IMR-90 (cell line): ENCODE data around the gene KNG1. TPM values are rescaled to one million over a fixed set of nuclear protein-coding genes. Genes with fewer than 3 reads are reported as not detected.
"Not testable (repeated sequence)": the region's sequence is repeated elsewhere in the genome, so short reads cannot be mapped to it uniquely, and the experiment has no call there.

ENCODE experiments used
- ATAC-seq: fragments of 200-7000 bp; cut with Tn5 transposase; 2 replicates; pipeline ENCODE4 v1.9.1; 2020; ENCODE audit warnings: low read depth, mild to moderate bottlenecking, moderate library complexity
- BruUV-seq: library from RNA; stranded (reverse); fragments of 400-500 nt; replicated peaks from 2 replicates; lab custom pipeline; 2021; lab: Mats Ljungman, UMichigan
- CTCF ChIA-PET: fragments of 300-600 bp; formaldehyde crosslinking; extraction: SDS; loops from one replicate; lab custom pipeline; 2021; ENCODE audit warnings: antibody characterized with exemption; lab: Yijun Ruan, JAX
- POLR2A ChIA-PET: fragments of 300-600 bp; sonication (Branson Sonifier 250); formaldehyde crosslinking; loops from one replicate; lab custom pipeline; 2022; ENCODE audit warnings: antibody characterized with exemption; ENCODE audit not compliant: unreplicated experiment; lab: Charles Lee
- DNase-seq: peaks from one replicate; pipeline ENCODE4 v3.0.0; 2013
- H2AFZ ChIP-seq: replicated peaks from 2 replicates; pipeline ENCODE3; 2013; ENCODE audit warnings: low read length, mild to moderate bottlenecking; ENCODE audit not compliant: poor library complexity
- H2AK5ac ChIP-seq: 2 replicates; pipeline ENCODE4 v1.6.1; 2013; ENCODE audit warnings: low read depth, low read length, inconsistent platforms
- H2AK9ac ChIP-seq: replicated peaks from 2 replicates; pipeline ENCODE3; 2013; ENCODE audit warnings: mild to moderate bottlenecking, low read depth, low read length, moderate library complexity; ENCODE audit not compliant: poor library complexity
- H2BK120ac ChIP-seq: 2 replicates; pipeline ENCODE4 v1.6.1; 2013; ENCODE audit warnings: low read depth, low read length, inconsistent platforms
- H2BK15ac ChIP-seq: 3 replicates; pipeline ENCODE4 v1.6.1; 2013; ENCODE audit warnings: low read depth, low read length, inconsistent platforms
- H2BK20ac ChIP-seq: 2 replicates; pipeline ENCODE4 v1.6.1; 2013; ENCODE audit warnings: low read depth, mild to moderate bottlenecking, inconsistent platforms, low read length, moderate library complexity
- H2BK5ac ChIP-seq: 2 replicates; pipeline ENCODE4 v1.6.1; 2013; ENCODE audit warnings: mild to moderate bottlenecking, low read depth, low read length, inconsistent platforms; ENCODE audit not compliant: poor library complexity, severe bottlenecking
- H3K14ac ChIP-seq: replicated peaks from 2 replicates; pipeline ENCODE4 v1.6.1; 2013; ENCODE audit warnings: low read depth, low read length, inconsistent platforms
- H3K18ac ChIP-seq: 2 replicates; pipeline ENCODE4 v1.6.1; 2013; ENCODE audit warnings: low read depth, low read length, control low read depth
- H3K23ac ChIP-seq: 2 replicates; pipeline ENCODE4 v1.6.1; 2013; ENCODE audit warnings: low read depth, low read length, inconsistent platforms
- H3K27ac ChIP-seq: 2 replicates; pipeline ENCODE4 v1.5.1; 2013; ENCODE audit warnings: mild to moderate bottlenecking, control low read depth, low read length; ENCODE audit not compliant: insufficient read depth
- H3K27me3 ChIP-seq: 2 replicates; pipeline ENCODE4 v1.6.1; 2013; ENCODE audit warnings: low read length; ENCODE audit not compliant: control insufficient read depth, insufficient read depth
- H3K36me3 ChIP-seq: 2 replicates; pipeline ENCODE4 v1.6.1; 2013; ENCODE audit warnings: low read length, mixed read lengths; ENCODE audit not compliant: control insufficient read depth, insufficient read depth
- H3K4ac ChIP-seq: 2 replicates; pipeline ENCODE4 v1.6.1; 2013; ENCODE audit warnings: low read depth, low read length, inconsistent platforms
- H3K4me1 ChIP-seq: 2 replicates; pipeline ENCODE4 v1.6.1; 2013; ENCODE audit warnings: low read length, mixed read lengths; ENCODE audit not compliant: control insufficient read depth, insufficient read depth
- H3K4me2 ChIP-seq: 2 replicates; pipeline ENCODE4 v1.6.1; 2013; ENCODE audit warnings: low read depth, mild to moderate bottlenecking, control low read depth, low read length, moderate library complexity
- H3K4me3 ChIP-seq: 2 replicates; pipeline ENCODE4 v1.5.1; 2013; ENCODE audit warnings: low read depth, mild to moderate bottlenecking, control low read depth, low read length, moderate library complexity; ENCODE audit not compliant: insufficient read depth
- H3K56ac ChIP-seq: 2 replicates; pipeline ENCODE4 v1.6.1; 2013; ENCODE audit warnings: low read length, inconsistent platforms; ENCODE audit not compliant: insufficient read depth; ENCODE audit errors: extremely low read depth
- H3K79me1 ChIP-seq, 2 experiments: 2 replicates each; pipeline ENCODE4 v1.6.1; 2013; ENCODE audit warnings: low read length in 2 of 2, inconsistent platforms in 1 of 2, low read depth in 1 of 2
- H3K9ac ChIP-seq: 2 replicates; pipeline ENCODE4 v1.6.1; 2013; ENCODE audit warnings: low read depth, low read length, control low read depth
- H3K9me1 ChIP-seq: 2 replicates; pipeline ENCODE4 v1.6.1; 2013; ENCODE audit warnings: low read length, inconsistent platforms; ENCODE audit not compliant: insufficient read depth
- H3K9me3 ChIP-seq: 2 replicates; pipeline ENCODE4 v1.6.1; 2013; ENCODE audit warnings: low read length; ENCODE audit not compliant: control insufficient read depth, insufficient read depth
- H4K20me1 ChIP-seq: 2 replicates; pipeline ENCODE4 v1.6.1; 2013; ENCODE audit warnings: low read length, inconsistent platforms; ENCODE audit not compliant: insufficient read depth
- H4K5ac ChIP-seq: 2 replicates; pipeline ENCODE4 v1.6.1; 2013; ENCODE audit warnings: mild to moderate bottlenecking, low read depth, low read length, control low read depth
- H4K8ac ChIP-seq, 2 experiments: 2 replicates each; pipeline ENCODE4 v1.6.1; 2013; ENCODE audit warnings: low read depth in 2 of 2, low read length in 2 of 2, control low read depth in 1 of 2, inconsistent platforms in 1 of 2
- H4K91ac ChIP-seq: 2 replicates; pipeline ENCODE4 v1.6.1; 2013; ENCODE audit warnings: low read depth, low read length, inconsistent platforms; ENCODE audit not compliant: insufficient read depth
- CEBPB ChIP-seq: IDR thresholded peaks from 2 replicates; pipeline ENCODE4 v1.6.1; 2012; ENCODE audit warnings: low read depth, low read length, improper control_type of control experiment
- FOS ChIP-seq: fragments of 150-350 bp; IDR thresholded peaks from 2 replicates; pipeline ENCODE4 v1.6.1; 2016; ENCODE audit warnings: low read depth, low read length
- MXI1 ChIP-seq: IDR thresholded peaks from 2 replicates; pipeline ENCODE4 v1.6.1; 2012; ENCODE audit warnings: low read depth, mild to moderate bottlenecking, low read length, moderate library complexity, borderline replicate concordance
- RCOR1 ChIP-seq: IDR thresholded peaks from 2 replicates; pipeline ENCODE4 v1.6.1; 2012; ENCODE audit warnings: mild to moderate bottlenecking, low read length, improper control_type of control experiment; ENCODE audit not compliant: insufficient replicate concordance
- WGBS, 2 experiments: methylation state at CpG; one replicate each; pipeline versions ENCODE4 v1.1.5 to v1.1.7; 2013; ENCODE audit warnings: missing lambda C conversion rate in 2 of 2; ENCODE audit not compliant: insufficient read length in 1 of 2; ENCODE audit errors: extremely low coverage in 2 of 2; 5-methylcytosine and 5-hydroxymethylcytosine counted together
- dilution Hi-C: fragments of 300-500 bp; cut with HindIII; formaldehyde crosslinking; loops from one replicate; pipeline ENCODE4 v1.14.3; 2018; ENCODE audit warnings: low sequenced_read_pairs; ENCODE audit not compliant: unreplicated experiment
- in situ Hi-C: fragments of 300-500 bp; cut with MboI; formaldehyde crosslinking; loops from 3 replicates; pipeline ENCODE4 v1.14.3; 2019; ENCODE audit warnings: low sequenced_read_pairs, inconsistent platforms, mixed read lengths
- intact Hi-C: fragments of 100-400 bp; cut with micrococcal nuclease; formaldehyde crosslinking; loops from 2 replicates; pipeline ENCODE4 v1.10.0; 2022
- polyA plus RNA-seq, 3 experiments: library from polyadenylated mRNA; depleted of rRNA; stranded (reverse); fragments of >200 nt; gene quantifications; 2 replicates each; pipeline ENCODE4 v1.2.3, GENCODE V29; 2012; ENCODE audit warnings: low replicate concordance in 1 of 3
- total RNA-seq: library from RNA; depleted of rRNA; stranded (reverse); fragments of >200 nt; gene quantifications from 2 replicates; pipeline ENCODE4 v1.2.3, GENCODE V29; 2012

Gene KNG1
- total and polyA plus RNA-seq, 2 of the 4 experiments (the other 2 are of a cell fraction) = not detected

GRCh38 chr3:186687120-186687651 is 30.0 kb upstream of the KNG1 start:
- H2BK15ac ChIP-seq = no peak overlapping the region
- H2BK20ac ChIP-seq = no peak overlapping the region
- no peak overlapping the region for H3K4me3 ChIP-seq
- dilution Hi-C loops = no loop called here
- no peak overlapping the region for H3K27ac ChIP-seq
- no peak overlapping the region for H4K8ac ChIP-seq
- no peaks in the 10 kb centered on the region for H3K79me1 ChIP-seq
- ATAC-seq (no peak), DNase-seq (no peak)
- H2AK9ac ChIP-seq = no peak overlapping the region
- no peak overlapping the region for H2BK5ac ChIP-seq
- no peak overlapping the region for H3K23ac ChIP-seq
- TF ChIP-seq CEBPB = no peak
- no peak for TF ChIP-seq FOS
- no peak for TF ChIP-seq MXI1
- TF ChIP-seq RCOR1 = no peak
- H3K27me3 ChIP-seq = peaks cover 2% of the 10 kb centered on the region; the same call in 1 of the 2 replicates
- ChIA-PET CTCF (no interaction called here), POLR2A (no interaction called here)
- no peaks in the 10 kb centered on the region for H3K9me3 ChIP-seq
- H2BK120ac ChIP-seq = no peak overlapping the region
- H3K56ac ChIP-seq = no peak overlapping the region
- H3K9me1 ChIP-seq = no peaks in the 10 kb centered on the region
- 70% methylated on average over 4 of the region's 12 CpGs; no CpG with 5 or more reads in 1 of the 2 experiments for WGBS, 2 experiments
- no peak overlapping the region for H3K14ac ChIP-seq
- BruUV-seq = no TSS peak
- H3K4me1 ChIP-seq = no peaks in the 10 kb centered on the region
- no peak overlapping the region for H4K91ac ChIP-seq
- intact Hi-C loops = no loop called here
- H4K5ac ChIP-seq = no peak overlapping the region
- no peak overlapping the region for H3K18ac ChIP-seq
- H2AFZ ChIP-seq = no peak overlapping the region
- in situ Hi-C loops = no loop called here
- no peak overlapping the region for H3K4me2 ChIP-seq
- H2AK5ac ChIP-seq = no peak overlapping the region
- H4K20me1 ChIP-seq = no peaks in the 10 kb centered on the region
- no peaks in the 10 kb centered on the region for H3K36me3 ChIP-seq
- no peak overlapping the region for H3K9ac ChIP-seq
- H3K4ac ChIP-seq = no peak overlapping the region

GRCh38 chr3:186690304-186690703 is 26.9 kb upstream of the KNG1 start:
- H3K18ac ChIP-seq, H2BK5ac ChIP-seq, H3K56ac ChIP-seq, H3K4me3 ChIP-seq, H3K9me3 ChIP-seq, H4K8ac ChIP-seq, H4K91ac ChIP-seq, H2BK120ac ChIP-seq, H3K14ac ChIP-seq, H3K4me1 ChIP-seq, H2AFZ ChIP-seq, H4K20me1 ChIP-seq, H3K4ac ChIP-seq, dilution Hi-C loops, H2BK20ac ChIP-seq, H3K79me1 ChIP-seq, H3K27ac ChIP-seq, H3K9me1 ChIP-seq, H3K36me3 ChIP-seq, H2BK15ac ChIP-seq, H2AK5ac ChIP-seq, CTCF ChIA-PET, POLR2A ChIA-PET, intact Hi-C loops, ATAC-seq, H3K23ac ChIP-seq, H4K5ac ChIP-seq, BruUV-seq, H3K27me3 ChIP-seq, DNase-seq, H3K9ac ChIP-seq, H2AK9ac ChIP-seq, H3K4me2 ChIP-seq, in situ Hi-C loops: not testable (repeated sequence)
- no CpG with 5 or more reads among the region's 1 CpG for WGBS, 2 experiments
